ENCODE results near the gene ZC3H4. TPM values are rescaled to one million over a fixed set of nuclear protein-coding genes. Genes with fewer than 3 reads are reported as not detected.

Gene ZC3H4
- total RNA-seq, 1 experiment from 2014 or later = 10.1 TPM

- peak; percentile 52 for DNase-seq (ENCODE audit: low spot score)
Measured at GRCh38 chr19:47049307-47049700, 64.3 kb downstream of the ZC3H4 start.

- peak; percentile 84 for DNase-seq (ENCODE audit: low spot score)
Measured at GRCh38 chr19:47047763-47048405, 65.7 kb downstream of the ZC3H4 start.

GRCh38 chr19:47047272-47047762, 66.3 kb downstream of the ZC3H4 start:
- DNase-seq (ENCODE audit: low spot score) = no peak

GRCh38 chr19:47045867-47046470, 67.6 kb downstream of the ZC3H4 start:
- DNase-seq (ENCODE audit: low spot score) = no peak

- DNase-seq (ENCODE audit: low spot score) = no peak
Measured at GRCh38 chr19:47044946-47045866, 68.4 kb downstream of the ZC3H4 start.

- DNase-seq (ENCODE audit: low spot score) = no peak
Measured at GRCh38 chr19:47040869-47041268, 72.7 kb downstream of the ZC3H4 start.

- DNase-seq (ENCODE audit: low spot score) = no peak
Measured at GRCh38 chr19:47039239-47039874, 74.2 kb downstream of the ZC3H4 start.

- no peak for DNase-seq (ENCODE audit: low spot score)
Measured at GRCh38 chr19:47037766-47038165, 75.8 kb downstream of the ZC3H4 start.

GRCh38 chr19:47036097-47036651, 77.4 kb downstream of the ZC3H4 start:
- no peak for DNase-seq (ENCODE audit: low spot score)

GRCh38 chr19:47035127-47036096, 78.2 kb downstream of the ZC3H4 start:
- DNase-seq (ENCODE audit: low spot score) = peak; percentile 68

GRCh38 chr19:47032171-47032811, 81.3 kb downstream of the ZC3H4 start:
- no peak for DNase-seq (ENCODE audit: low spot score)

GRCh38 chr19:47028195-47028601, 85.4 kb downstream of the ZC3H4 start:
- no peak for DNase-seq (ENCODE audit: low spot score)

- DNase-seq (ENCODE audit: low spot score) = no peak
Measured at GRCh38 chr19:47027586-47028088, 85.9 kb downstream of the ZC3H4 start.

GRCh38 chr19:47026889-47027288, 86.7 kb downstream of the ZC3H4 start:
- DNase-seq (ENCODE audit: low spot score) = no peak

- DNase-seq (ENCODE audit: low spot score) = no peak
Measured at GRCh38 chr19:47026156-47026555, 87.4 kb downstream of the ZC3H4 start.

- no peak for DNase-seq (ENCODE audit: low spot score)
Measured at GRCh38 chr19:47024502-47024901, 89.1 kb downstream of the ZC3H4 start.

- no peak for DNase-seq (ENCODE audit: low spot score)
Measured at GRCh38 chr19:47023448-47023794, 90.2 kb downstream of the ZC3H4 start.

- DNase-seq (ENCODE audit: low spot score) = no peak
Measured at GRCh38 chr19:47022541-47023447, 90.8 kb downstream of the ZC3H4 start.

- no peak for DNase-seq (ENCODE audit: low spot score)
Measured at GRCh38 chr19:47022140-47022536, 91.4 kb downstream of the ZC3H4 start.
